GM18867 (cell line): ENCODE measurements around the gene IFITM1.
A peak's percentile ranks its signal among the peaks of the same experiment; 100 is the strongest.
"Not testable (repeated sequence)": the region's sequence is repeated elsewhere in the genome, so short reads cannot be mapped to it uniquely, and the experiment has no call there.

Experiments used
- ATAC-seq: cut with Tn5 transposase; IDR thresholded peaks from one replicate; pipeline ENCODE4 v1.9.1; 2021; ENCODE audit warnings: mild to moderate bottlenecking, moderate library complexity; ENCODE audit not compliant: unreplicated experiment

IFITM1 gene

DNA sequence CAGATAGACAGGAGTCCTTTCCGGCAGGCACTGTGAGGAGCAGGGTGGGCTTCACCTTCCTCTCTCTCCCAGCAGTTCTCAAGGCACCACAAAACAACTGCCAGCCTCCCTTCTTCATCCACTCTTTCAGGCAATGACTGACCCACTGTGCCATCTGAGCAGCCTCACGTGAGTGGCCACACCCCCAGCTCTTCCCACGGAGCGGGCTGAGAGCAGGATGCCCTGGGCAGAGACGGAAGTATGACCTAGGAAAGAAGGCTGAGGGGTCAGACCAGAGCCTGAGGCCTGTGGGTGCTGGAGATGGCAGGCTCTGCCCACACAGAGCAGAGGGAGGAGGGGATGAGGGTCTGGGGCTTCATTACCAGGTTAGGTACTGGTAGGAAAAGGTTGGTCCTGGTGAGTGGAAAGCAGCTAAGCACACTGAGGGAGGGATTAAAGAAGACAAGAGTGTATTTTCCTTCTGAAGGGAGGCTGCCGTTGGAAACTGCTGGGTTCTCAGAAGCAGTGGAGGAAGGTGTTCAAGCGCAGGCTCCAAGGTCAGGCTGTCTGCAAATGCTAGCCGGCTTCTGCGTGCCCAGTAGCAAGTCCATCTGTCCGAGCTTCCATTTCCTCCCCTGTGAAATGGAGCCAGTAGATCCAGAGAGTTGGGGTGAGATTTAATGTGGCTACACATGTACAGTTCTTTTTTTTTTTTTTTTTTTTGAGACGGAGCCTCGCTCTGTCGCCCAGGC, 31.0 kb upstream of the IFITM1 start:
- ATAC-seq: no peak

DNA sequence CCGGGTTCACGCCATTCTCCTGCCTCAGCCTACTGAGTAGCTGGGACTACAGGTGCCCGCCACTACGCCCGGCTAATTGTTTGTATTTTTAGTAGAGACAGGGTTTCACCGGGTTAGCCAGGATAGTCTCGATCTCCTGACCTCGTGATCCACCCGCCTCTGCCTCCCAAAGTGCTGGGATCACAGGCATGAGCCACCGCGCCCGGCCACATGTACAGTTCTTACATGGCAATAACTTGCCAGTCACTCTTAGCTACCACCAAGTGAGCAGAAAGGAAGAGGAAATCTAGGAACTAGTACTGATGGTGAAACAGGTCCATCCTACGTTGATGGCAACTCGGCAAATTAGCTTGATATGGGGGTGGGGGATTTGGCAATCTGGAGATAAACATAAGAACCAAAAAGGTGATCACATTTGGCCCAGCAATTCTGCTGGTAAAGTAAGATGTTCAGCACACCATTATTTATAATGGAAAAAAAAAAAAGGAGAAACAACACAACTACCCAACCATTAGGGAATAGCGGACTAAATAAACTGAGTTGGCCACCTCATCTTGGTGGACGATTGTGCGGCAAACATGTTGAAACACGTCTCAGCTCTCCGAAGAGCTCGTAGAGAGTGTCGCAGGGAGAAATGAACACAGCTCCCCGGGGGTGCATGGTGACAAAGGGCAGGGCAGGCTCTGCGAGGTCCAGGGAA, 30.3 kb upstream of the IFITM1 start:
- no peak for ATAC-seq

DNA sequence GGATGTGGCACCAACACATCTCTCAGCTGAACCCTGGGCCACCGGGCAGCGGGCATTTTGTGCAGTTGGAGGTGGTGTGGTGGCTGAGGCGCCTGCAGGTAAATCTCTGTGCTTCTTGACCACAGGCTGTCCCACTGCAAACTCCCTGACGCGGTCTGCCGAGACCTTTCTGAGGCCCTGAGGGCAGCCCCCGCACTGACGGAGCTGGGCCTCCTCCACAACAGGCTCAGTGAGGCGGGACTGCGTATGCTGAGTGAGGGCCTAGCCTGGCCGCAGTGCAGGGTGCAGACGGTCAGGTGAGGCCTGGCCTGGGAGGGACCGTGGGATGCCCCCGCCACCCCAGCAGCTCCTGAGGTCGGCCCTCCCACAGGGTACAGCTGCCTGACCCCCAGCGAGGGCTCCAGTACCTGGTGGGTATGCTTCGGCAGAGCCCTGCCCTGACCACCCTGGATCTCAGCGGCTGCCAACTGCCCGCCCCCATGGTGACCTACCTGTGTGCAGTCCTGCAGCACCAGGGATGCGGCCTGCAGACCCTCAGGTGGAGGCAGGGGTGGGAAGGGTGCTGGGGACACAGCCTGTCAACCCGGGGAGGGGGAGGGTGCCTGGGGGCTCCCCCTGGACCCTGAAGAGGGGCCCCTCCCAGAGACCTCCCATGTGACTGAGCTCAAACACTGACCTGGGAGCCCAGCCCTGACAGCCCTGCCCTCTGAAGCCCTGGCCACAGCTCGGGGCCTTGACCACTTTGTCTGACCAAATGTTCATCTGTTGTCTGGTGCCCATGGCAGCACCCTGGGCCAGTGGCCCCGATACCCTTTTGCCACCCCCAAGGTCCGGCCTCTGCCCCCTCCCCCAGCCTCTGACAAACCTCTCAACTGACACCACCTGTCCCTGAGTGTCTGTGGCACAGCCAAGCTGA, 29.5 kb upstream of the IFITM1 start:
- ATAC-seq: no peak

GRCh38 chr11:285021-285893, 28.6 kb upstream of the IFITM1 start:
- ATAC-seq: no peak

DNA sequence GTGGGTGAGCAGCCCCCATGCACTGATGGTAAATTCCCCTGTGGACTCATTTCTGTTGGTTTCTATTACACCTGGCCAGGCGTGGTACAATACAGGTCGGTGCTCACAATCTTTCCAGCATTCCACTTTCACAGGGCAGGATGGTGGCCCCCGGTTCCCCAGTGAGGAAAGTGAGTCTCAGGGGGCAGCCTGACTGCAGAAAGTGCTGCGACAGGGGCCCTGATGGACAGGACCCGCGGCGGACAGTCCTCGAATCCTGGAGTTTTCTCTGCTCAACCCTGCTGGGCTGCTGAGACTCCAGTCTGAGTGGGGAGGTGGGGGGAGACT, 28.0 kb upstream of the IFITM1 start:
- ATAC-seq: no peak

DNA sequence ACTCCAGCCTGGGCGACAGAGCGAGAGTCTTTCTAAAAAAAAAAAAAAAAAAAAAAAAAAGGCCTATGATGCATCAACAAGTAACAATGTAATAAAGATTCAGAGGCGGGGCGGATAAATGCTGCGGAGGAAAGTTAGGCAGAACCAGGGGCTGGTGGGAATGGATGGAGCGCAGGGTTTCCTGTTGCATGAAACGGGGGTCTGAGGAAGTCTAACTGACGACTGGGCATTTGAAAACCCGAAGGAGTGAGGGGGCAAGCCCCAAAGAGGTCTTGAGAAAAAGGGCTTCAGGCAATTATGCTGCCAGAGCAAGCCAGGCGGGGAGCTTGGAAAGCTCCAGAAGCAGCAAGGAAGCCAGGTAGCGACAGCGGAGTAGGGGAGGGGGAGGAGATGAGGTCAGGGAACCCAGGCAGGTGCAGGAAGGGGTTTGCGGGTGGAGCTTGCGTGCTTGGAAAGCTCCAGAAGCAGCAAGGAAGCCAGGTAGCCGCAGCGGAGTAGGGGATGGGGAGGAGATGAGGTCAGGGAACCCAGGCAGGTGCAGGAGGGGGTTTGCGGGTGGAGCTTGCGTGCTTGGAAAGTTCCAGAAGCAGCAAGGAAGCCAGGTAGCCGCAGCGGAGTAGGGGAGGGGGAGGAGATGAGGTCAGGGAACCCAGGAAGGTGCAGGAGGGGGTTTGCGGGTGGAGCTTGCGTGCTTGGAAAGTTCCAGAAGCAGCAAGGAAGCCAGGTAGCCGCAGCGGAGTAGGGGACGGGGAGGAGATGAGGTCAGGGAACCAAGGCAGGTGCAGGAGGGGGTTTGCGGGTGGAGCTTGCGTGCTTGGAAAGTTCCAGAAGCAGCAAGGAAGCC, 26.6 kb upstream of the IFITM1 start:
- not testable (repeated sequence) for ATAC-seq

GRCh38 chr11:287821-288477, 25.9 kb upstream of the IFITM1 start:
- no peak for ATAC-seq

GRCh38 chr11:288478-289397, 25.1 kb upstream of the IFITM1 start, which contains the start of gene PGGHG:
Gene PGGHG, plus strand, starts transcription at chr11:289126. Its CDS starts 691 bp downstream, at chr11:289817.
- peak; percentile 64 for ATAC-seq

DNA sequence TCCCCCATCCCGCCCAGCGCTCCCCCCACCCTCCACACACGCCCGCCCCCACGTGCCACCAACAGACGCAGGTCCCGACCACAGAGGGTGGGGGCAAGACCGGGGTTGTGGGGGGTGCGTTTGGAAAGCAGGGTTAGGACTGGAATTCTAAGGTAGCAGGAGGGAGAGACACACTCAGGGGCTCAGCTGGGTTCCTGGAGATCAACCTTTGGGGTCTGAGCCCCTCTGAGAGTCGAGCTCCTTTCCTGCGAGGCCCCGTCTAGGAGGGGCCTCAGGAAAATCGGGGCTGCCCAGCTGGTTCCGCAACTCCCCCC, 24.5 kb upstream of the IFITM1 start:
- no peak for ATAC-seq

- no peak for ATAC-seq
Measured at GRCh38 chr11:289712-290620, 23.9 kb upstream of the IFITM1 start.

DNA sequence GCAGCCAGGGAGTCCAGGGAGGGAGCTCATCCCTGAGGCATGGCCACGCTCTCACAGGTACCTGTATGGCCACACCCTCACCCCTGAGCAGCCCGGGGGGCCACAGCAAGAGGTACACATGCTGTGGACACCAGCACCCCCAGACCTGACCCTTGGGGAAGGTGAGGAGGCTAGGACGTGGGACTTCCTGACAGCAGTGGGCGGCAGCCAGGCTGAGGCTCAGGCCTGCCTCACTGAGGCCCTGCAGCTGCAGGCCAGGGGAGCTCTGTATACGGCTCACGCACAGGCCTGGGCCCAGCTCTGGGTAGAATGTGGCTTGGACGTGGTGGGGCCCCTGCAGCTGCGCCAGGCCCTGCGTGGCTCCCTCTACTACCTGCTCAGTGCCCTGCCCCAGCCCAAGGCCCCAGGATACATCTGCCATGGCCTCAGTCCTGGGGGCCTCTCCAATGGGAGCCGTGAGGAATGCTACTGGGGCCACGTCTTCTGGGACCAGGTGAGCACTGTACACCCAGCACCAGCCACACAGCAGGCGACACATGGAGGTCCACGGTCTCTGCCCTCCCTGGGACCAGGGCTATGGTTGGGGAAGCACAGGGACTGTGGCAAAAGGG, 23.1 kb upstream of the IFITM1 start:
- no peak for ATAC-seq

- no peak for ATAC-seq
Measured at GRCh38 chr11:291281-292210, 22.3 kb upstream of the IFITM1 start.

GRCh38 chr11:292211-293121, 21.4 kb upstream of the IFITM1 start:
- ATAC-seq: no peak

- no peak for ATAC-seq
Measured at GRCh38 chr11:293271-293851, 20.5 kb upstream of the IFITM1 start.
